DMS 273 (cell line): ENCODE measurements around the gene TMC8.
A peak's percentile ranks its signal among the peaks of the same experiment; 100 is the strongest.
"Not testable (repeated sequence)": the region's sequence is repeated elsewhere in the genome, so short reads cannot be mapped to it uniquely, and the experiment has no call there.

Source experiments
- DNase-seq: peaks from one replicate; lab custom pipeline; 2025; ENCODE audit not compliant: unreplicated experiment; lab: John Stamatoyannopoulos, UW

Gene TMC8

DNA sequence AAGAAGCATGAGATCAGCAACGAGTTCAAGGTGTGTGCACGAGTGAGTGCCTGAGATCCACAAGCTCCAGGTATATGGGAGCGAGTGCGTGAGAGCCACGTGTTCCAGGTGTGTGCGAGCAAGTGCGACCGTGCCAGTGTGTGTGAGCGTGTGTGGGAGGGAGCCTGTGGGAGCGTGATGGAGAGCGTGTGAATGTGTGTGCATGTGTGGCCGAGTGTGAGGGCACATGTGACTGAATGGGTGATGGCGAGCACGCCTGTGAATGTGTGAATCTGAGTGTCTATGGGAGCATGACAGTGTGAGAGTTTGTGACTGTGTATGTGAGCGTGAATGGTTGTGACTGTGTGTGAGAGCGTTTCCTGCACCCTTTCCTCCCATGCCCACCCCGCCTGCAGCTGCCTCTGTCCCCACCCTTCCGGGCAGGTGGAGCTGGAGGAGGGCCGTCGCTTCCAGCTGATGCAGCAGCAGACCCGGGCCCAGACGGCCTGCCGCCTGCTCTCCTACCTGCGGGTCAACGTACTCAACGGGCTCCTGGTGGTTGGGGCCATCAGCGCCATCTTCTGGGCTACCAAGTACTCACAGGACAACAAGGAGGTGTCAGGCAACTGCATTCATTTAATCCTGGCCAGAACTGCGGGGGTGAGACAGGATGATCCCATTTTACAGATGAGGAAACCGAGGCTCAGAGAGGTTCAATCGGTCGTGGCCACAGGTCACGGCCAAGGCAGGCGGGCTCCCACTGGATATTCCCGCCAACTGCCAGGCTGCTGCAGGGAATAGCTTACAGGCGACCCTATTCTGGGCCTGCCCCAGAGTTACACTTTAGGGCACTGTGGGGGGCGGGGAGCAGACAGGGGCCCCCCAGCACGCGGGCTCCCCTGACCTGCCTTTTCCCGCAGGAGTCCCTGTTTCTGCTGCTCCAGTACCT, 3.7 kb downstream of the TMC8 start:
- peak; percentile 81 for DNase-seq

DNA sequence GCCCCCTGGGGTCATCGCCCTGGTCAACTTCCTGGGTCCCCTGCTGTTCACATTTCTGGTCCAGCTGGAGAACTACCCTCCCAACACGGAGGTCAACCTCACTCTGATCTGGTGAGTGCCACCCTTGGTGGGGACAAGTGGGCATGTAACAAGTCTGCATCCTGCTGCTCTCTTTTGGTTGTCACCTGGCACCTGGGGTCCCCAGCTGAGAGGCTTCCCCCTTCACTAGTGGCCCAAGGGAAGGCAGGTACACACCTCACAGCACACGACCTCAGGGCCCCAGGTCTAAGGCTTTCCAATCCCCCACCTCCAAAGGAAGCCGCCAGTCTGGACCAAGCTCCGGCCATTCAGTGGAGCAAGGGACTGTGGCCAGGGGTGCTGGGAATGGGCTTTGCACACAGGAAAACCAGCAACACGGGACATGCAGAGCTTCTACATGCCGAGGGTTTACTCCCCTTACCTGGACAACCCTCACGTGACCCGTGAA, 4.4 kb downstream of the TMC8 start:
- DNase-seq: no peak

DNA sequence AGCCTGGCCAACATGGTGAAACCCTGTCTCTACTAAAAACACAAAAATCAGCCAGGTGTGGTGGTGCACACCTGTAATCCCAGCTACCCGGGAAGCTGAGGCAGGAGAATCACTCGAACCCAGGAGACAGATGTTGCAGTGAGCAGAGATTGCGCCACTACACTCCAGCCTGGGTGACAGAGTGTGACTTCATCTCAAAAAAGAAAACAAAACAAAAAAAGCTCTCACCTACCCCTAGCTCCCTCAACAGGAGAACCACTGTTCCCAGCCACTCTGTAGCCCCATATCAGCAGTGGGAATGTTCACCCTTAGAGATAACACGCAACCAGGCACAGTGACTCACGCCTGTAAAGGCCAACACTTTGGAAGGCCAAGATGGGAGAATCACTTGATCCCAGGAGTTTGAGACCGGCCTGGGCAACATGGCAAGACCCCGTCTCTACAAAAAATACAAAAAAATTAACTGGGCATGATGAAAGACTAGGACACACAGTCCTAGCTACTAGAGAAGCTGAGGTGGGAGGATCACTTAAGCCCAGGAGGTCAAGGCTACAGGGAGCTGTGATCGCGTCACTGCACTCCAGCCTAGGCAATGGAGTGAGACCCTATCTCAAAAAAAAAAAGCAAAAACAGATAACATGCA, 5.4 kb downstream of the TMC8 start:
- no peak for DNase-seq

DNA sequence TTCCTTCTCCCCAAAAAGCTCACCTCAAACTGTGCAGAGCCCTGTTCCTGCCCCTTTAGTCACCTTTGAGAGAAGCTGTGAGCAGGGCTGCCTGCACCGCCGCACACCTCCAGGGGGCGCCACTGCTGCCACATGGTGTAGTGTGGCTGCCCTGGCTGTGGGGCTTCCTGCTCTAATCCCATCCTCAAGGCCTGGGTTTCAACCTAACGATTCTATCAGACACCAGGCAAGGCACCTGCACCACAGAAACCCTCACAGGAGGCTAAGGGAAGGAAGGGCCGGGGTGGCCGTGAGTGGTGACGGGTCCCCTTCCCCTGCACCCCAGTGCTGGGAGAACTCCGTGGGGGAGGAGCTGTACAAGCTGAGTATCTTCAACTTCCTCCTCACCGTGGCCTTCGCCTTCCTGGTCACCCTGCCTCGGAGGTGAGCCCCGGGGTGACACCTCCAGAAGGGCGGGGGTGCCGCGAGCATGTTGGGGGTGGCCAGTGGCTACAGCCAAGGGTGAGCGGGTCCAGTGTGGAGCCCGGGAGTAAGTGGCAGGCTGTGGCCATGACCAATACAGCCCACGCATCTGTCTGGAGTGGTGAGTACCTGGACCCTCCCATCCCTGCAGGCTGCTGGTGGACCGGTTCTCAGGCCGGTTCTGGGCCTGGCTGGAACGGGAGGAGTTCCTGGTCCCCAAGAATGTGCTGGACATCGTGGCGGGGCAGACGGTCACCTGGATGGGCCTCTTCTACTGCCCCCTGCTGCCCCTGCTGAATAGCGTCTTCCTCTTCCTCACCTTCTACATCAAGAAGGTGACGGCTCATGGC, 7.0 kb downstream of the TMC8 start:
- no peak for DNase-seq

DNA sequence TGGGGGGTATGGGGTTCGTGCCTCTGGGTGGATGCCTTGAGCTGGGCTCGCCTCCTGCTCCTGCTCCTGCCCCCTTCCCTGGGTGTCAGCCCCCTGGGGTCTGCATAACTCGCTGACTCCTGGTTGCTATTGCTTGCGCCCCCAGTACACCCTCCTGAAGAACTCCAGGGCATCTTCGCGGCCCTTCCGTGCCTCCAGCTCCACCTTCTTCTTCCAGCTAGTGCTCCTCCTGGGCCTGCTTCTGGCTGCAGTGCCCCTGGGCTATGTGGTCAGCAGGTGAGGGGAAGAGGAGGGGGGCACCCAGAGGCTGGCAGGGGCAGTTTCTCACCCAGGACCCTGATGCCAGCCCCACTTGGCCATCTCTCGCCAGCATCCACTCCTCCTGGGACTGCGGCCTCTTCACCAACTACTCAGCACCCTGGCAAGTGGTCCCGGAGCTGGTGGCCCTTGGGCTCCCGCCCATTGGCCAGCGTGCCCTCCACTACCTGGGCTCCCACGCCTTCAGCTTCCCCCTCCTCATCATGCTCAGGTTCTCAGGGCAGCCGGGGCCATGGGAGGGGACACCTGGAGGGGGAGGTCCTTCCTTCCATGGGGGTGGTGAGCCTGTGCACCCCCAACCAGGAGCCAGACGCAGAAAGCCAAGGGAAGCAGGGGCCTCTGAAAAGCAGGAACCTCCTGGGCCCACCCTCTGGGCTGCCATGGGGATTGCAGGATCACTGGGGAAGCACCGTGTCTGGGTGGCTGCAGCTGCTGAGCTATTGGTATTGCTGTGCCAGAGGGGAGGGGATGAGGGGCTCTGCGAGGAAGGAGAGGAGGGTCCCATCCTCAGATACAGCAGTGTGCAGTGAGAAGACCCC, 7.9 kb downstream of the TMC8 start:
- DNase-seq: no peak

DNA sequence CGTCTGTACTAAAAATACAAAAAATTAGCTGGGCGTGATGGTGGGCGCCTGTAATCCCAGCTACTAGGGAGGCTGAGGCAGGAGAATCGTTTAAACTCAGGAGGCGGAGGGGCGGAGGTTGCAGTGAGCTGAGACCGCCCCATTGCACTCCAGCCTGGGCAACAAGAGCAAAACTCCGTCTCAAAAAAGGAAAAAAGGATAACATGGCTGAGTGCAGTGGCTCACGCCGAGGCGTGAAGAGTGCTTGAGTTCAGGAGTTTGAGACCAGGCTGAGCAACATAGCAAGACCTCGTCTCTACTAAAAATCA, 9.2 kb downstream of the TMC8 start:
- not testable (repeated sequence) for DNase-seq

DNA sequence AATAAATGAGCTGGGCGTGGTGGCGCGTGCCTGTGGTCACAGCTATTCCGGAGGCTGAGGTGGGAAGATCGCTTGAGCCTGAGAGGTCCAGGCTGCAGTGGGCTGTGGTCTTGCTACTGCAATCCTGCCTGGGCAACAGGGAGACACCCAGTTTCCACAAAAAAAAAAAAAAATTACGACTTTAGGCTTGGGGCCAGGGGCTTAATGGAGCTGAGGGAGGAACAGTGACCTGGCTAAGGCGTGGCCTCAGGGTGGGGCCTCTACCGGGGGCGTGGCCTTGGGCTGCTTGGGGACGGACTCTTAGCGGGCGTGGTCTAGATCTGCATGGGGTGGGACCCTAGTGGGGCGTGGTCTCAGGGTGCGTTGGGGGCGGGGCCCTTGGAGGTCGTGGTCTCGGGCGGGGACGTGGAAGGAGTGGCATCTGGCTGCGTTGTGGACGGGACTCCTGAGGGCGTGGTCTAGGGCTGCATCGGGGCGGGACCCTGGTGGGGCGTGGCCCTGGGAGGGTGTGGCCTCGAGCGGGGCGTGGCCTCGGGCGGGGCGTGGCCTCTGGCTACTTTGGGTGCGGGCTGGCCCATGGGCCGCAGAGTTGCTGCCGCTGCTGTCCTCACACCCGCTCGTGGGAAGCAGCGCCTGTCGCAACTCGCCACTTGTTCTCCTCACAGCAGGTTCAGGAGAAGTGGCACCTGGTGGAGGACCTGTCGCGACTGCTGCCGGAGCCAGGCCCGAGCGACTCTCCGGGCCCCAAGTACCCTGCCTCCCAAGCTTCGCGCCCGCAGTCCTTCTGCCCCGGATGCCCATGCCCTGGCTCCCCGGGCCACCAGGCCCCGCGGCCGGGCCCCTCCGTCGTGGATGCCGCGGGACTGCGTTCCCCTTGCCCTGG, 9.8 kb downstream of the TMC8 start:
- DNase-seq: peak; percentile 93

DNA sequence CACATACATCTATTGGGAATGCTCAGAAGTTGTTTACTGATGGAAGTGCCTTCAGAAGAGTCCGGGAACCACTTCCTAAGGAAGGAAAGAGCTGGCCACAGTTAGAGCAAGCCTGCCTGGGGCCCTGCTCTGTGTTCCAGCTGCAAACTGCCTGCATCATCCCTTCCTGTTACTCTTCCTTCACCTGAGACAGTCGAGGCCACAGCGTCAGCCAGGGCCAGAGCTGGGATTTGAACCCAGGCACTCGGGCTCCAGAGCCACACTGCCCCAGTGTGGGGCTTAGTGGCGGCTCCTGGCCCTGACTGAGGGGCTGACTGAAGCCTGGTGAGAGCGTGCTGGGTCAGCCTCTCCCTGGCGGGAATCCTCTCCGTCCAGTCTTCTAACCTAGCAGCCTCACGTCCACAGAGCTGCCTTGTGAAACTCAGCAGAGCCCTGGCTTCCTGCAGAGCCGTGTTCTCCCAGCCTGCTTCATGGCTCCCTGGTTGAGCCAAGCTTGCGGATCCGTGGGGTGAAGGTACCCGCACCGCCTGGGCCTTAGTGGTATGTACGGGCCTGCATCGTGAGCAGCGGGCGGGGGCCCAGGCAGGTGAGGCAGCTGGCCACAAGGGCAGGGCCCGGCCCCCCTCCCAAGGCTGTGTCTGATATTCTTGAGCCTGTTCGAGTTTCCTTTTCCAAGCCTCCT, 11.0 kb downstream of the TMC8 start:
- no peak for DNase-seq

DNA sequence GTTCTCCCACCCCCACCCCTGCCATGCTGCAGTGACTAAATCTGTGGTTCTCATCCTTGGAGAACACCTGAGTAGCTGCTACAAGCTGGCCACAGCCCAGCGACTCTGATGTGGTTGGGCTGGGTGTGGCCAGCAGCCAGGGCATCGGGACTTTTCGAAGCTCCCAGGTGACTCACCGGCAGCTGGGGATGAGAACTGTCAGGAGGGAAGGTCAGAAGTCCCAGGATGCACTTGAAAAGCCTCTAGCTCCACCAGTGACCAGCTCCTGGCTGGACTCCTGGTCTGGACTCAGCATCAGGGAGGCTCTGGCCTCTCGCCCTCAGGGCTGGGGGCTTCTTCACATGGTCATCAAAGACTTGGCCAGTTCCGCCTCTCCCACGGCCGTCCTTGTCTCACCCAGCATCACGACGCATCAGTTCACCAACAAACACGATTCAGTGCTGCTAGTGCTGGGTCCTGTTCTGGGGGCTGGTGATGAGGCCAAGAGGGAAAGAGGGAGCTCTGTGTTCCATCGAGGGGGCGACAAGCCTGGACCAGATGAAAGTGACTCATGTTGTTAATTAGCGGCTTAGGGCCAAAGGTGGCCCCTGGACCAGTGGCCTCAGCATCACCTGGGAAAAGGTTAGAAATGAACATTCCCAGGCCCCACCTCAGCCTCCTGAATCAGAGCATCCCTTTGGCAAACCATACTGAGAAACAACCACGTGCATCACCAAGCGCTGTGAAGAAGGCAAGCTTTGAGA, 11.7 kb downstream of the TMC8 start:
- no peak for DNase-seq

DNA sequence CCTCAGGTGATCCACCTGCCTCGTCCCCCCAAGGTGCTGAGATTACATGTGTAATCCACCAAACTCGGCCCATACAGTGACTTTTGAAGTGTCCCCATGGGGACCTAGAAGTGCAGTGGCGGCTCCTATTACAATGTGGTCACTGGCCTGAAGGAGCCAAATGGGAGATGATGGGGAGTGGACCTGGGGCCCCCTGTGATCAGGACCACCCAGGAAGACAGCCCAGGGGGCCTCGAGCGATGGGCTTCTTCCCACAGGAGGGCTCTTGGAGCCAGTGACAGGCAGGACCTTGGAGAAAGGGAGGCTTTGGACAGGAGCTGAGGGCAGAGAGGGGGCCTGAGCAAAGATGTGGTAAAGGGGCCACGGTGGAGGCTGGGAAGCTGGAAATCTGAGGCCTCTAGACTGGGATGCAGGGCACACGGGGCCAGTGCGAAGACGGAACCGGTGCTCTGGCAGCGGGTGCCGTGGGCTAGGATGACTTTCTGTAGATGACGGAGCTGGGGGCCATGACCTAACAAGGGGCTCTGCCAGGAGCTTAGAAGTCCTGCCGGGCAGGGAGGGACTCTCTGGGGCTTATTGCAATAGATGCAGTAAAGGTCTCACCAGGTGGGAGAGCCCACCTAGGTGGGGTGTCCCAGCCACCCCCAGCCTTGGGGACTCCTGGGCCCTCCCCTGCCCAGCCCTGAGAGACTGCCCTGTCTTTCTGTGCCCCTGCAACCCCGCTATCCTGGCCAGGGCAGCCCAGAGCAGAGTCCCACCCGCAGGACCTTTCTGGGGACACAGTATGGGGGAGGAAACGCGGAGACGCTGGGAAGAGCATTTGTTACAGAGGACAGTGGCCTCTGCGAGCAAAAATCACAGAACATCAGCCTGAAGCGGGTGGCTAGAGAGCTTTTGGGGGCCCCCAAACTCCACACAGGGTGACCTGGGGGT, 12.9 kb downstream of the TMC8 start:
- DNase-seq: no peak

DNA sequence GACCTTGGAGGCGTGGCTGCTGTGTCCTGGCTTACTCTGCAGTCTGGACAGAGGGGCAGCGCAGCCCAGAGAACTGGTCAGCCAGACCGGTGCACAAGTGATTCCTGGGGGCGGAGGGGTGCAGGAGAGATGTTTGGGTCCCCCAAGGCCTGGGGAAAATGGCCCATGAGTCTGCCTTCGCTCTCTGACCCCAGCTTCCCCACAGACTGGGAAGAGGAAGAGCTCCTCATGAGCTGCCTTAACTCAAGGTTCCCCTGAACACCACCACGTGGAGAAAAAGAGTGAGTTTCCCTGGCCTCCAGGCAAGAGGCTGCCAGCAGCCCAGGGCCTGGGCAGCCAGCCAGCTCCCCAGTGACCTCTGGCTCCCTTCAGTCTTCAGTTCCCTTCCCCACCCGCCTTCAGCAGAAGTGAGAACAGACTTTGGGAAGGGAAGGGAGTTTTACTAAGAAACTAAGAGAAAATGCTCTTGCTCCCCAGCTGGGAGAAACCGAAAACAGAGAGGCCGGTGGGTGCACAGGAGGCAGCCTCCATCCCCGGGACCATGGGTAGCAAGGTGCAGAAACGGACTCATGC, 13.7 kb downstream of the TMC8 start:
- DNase-seq: peak; percentile 83

DNA sequence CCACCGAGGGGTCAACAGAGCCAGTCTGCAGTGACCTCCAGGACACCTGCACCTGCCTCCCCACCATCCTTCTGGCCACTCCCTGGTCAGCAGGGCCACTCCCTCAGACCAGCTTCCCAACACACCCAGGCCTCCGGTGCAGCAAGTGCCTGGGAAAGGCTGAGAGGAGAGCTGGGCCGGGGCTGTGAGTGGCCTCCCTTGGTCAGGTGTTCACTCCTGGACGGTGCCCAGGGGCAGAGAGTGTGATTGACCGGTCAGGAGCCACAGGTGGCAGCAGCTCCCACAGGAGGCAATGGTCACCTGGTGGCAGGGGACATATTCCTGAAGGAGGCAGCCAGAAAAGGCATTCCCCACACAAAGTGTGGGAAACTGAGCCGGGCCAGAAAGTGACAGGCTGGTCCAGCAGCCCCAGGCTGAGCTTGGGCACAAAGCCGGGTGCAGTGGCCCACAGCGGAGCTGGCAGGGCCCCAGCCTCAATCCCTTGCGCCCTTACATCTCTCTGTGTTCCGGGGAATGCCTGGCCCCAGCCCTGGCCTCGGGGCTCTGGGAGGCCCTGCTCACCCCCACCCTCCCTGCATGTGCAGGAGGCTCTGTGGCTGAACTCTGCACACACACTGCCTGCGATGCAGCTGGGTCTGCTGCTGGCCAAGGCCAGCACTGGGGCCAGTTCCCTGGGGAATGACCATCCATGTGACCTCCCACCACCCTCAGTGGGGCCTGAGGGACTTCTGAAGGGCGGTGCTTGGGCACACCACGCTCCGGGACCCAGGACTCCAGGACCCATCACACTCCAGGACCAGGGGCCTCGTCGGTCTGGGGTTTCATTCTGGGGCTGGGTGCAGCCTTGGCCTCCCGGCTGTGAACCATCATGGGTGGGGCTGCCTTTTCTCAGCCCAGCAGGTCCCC, 14.4 kb downstream of the TMC8 start:
- DNase-seq: no peak

DNA sequence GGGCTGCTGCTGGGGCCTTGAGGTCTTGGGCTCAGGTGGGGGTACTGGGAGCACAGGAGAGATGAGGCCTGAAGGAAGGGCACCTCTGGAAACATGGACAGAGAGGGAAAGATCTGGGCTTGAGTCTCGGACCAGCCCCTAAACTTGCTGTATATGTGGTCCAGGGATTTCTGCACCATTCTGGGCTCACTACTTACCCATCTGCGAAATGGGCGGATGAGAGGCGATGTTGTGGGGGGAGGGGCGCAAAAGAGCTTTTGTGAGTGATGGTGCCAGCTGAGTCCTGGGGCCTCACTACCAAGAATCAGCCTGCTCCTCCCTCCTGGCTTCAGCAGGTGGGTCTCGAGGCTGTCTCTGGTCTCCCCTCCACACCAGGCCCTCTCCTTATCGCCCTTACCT, 15.9 kb downstream of the TMC8 start:
- DNase-seq: no peak

DNA sequence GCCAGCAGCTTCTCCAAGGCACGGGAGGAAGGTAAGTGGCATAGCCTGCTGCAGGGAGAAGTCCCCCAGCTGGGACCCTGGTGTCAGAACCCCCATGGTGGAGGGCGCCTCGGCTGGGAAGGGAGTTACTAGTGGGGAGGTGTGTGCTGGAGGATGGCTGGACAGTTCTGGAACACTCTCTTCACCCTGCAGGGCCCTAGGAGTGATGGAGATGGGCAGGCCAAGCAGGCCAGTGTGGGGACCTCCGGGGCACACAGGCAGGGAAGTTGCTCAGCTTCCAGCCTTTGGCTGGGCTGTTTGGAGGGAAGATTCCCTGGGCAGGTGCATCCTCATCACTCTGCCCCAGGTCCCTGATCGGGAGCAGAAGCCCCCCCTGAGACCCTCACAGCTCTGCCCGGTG, 16.3 kb downstream of the TMC8 start:
- DNase-seq: no peak

DNA sequence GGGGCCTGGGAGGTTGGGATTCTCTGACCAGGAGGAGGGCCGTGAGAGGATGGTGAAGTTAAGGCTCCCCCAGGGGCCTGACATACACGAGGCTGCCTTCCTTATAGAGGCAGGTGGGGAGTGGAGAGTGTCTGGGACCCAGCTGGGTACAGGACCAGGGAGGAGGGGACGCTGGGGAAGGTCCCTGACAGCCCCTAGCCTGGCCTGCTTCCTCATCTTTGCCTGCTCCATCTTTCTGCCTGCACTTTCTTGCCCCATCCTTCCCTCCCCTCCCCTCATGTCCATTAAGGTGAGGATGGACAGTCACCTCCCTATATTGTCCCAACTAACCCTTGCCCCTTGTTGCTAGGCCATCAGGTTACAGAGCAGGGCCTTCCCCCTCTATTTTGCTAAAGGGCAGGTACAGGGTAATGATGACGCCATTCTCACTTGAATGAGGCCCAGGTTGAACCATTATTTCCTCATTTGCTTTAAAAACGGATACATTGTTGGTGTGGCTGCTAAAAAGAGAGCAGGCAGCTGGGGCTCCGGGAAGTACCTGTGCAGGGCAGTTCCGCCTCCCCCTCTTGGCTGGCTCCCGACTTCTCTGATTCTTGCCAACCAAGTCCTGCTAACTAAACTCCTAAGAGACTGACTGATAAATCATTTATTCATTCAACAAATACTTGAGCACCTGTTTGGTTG, 16.9 kb downstream of the TMC8 start:
- no peak for DNase-seq
